Right hindlimb (tissue), 1 donor: ENCODE data around the gene FKBP14.

Experiments
- DNase-seq: peaks from one replicate; pipeline ENCODE4 v3.0.0-alpha.2; 2018

FKBP14 gene, protein sequence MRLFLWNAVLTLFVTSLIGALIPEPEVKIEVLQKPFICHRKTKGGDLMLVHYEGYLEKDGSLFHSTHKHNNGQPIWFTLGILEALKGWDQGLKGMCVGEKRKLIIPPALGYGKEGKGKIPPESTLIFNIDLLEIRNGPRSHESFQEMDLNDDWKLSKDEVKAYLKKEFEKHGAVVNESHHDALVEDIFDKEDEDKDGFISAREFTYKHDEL

DNA sequence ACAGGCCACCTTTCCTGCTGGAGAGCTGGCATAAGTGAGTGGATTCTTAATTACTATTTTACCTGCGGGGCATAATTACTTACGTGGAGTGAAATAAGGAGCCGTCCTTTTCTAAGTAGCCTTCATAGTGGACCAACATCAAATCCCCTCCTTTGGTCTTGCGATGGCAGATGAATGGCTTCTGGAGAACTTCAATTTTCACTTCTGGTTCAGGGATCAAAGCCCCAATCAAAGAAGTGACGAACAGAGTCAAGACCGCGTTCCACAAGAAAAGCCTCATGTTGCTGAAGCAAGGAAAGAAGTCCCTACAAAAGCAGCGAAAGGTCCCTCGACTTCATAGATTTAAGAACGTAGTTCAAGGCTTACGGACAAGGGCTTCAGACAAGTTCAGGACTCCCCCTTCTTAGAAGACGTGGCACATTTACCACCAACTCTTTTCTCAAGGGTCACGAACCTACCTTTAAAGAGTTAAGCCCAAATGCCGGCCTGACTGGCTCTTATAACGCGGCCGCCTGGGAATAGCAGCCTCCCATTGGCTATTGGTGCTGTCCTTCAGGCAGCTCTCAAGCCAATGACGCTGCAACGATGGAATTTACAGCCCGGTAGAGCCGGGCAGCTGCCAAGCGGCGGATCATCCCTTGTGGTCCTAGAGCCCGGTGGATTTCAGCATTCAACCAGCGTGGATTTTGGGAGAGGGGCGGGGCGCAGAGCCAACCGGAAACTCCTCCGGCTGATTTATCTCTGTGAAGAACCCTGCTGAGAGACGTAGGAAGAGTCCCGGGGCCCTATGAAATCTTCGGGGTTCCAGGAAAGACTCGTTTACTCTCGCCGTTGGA, at the start of gene FKBP14:
Gene FKBP14, minus strand, starts transcription at position 474 of the 836 bp plus-strand sequence. Its CDS starts 194 bp downstream, at position 280.
- peak; percentile 99 for DNase-seq

DNA sequence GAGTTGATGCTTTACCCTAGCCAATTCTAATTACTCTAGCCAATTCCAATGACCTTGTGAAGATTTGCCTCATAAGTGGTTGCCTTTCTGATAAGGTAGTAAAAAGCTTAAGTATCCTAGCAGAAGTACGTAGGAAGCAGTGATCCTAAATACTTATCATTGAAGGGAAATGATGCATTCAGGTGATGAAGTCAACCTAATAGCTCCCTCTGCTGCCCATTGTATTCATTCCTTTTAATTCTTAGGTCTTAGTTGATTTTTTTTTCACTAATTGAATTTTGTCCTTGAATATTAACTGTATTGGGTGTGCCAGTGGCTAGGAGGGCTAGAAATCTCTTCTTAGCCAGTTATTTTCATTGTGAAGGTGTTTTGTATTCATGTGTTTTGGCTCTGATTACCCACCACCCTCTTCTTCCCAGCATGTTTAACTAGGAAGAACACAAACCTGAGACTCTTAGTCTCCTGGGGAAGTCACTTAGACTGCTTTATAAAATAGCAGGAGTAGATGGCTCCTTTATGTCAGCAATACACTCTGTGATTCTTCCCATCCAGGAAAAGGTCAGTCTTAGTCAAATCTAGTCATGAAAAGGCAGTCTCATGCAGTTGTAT, 48.0 kb upstream of the FKBP14 start:
- DNase-seq = no peak

DNA sequence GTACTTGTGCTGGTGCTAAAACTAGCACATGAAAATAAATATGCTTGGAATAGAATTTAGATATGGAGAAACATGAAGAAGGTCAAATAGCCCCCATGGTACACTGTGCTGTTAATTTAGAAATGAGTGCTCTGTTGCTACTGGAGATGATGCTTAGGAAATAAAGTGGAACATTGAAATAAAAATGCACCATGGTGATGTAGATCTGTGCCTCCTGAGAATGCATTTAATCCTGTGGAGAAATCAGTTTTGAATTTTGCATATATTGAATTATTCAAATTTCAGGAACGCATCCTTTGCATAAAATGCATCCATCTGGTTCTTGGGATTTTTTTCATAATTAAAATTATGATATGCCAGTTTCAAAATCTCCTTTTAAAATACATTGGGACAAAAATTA, 46.2 kb upstream of the FKBP14 start:
- no peak for DNase-seq

DNA sequence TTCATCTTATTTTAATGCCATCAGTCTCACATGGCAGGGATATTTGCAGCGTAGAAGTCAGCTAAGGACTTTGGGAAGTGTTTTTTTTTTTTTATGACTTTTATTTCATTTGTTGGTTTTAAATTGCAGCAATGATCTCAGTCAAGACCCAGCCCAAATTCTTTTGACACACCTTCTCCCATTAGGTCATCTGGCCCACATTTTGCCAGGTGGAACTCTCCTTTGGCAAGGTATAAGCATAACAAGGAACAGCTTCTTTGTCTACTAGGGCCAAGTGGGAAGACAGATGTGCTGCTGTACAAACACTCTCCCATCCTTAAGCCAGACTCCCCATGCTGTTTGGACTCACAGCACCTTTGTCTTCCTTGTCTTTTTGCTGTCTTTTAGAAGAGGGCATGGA, 43.5 kb upstream of the FKBP14 start:
- DNase-seq = no peak

DNA sequence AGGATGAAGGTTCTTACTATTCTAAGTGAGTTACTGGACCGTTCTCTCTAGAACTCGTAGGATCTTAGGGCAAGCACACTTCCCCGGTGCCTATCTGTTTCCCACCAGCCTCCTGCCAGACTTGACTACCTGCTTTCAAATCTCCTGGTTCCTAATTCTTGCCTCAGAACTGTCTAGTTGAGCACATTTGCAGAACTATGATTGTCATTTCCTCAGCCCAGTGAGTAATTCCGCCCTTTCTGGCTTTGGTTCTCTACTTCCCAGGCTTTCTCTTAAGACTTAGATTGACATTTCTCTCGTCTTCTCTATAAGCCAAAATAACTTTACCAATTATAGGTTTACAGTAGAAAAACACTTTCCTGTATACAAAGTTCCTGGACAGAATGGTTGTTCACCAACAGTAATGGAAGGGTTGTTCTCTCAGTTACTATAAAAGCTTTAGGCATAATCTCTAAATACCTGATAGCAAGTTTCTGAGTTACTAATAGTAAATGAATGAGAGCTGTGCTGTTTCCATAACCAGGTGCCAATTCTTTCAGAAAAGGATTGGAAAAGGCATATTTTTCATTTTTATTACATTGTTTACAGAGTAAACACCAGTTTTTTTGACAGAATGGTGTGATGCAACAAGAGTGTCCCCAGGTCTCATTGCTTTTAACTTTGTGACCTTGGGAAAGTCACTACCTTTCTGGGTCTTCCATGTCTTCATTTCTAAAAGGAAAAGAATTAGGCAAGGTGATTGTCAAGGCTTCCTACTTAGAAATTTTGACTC, 42.8 kb upstream of the FKBP14 start:
- DNase-seq = no peak

DNA sequence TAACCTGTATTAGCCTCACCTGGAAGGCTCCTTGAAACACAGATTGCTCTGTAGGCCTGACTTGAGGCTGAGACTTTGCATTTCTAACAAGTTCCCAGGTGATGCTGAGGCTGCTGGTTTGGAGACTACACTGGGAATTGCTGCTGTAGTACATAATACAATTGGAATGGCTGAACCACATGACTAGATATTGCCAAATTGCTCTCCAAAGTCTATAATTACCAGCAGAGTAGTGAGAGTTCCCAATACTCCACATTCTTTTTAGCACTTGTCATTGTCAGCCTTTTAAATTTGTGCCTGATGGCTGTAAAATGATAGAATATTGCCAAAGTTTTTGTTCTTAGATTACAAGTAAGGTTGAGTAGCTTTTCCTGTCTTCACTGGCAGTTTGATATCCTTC, 41.6 kb upstream of the FKBP14 start:
- DNase-seq = no peak

DNA sequence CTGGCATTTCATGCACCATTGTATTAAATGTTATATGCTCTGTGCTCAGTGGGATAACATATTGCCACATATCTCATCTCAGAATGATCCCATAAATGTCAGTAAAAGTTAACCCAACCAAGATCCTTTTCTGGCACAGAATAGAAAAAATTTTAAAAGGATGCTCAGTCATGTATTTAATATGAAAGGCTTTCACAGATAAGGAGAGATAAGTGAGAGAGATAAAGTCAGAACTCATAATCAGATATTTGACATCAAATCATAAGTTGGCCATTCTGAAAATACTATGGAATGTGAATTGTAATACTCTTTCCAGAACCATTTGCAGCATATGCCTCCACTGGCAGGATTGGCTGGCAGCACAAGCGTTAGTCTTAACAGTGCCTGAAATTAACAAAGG, 40.2 kb upstream of the FKBP14 start:
- DNase-seq = no peak

DNA sequence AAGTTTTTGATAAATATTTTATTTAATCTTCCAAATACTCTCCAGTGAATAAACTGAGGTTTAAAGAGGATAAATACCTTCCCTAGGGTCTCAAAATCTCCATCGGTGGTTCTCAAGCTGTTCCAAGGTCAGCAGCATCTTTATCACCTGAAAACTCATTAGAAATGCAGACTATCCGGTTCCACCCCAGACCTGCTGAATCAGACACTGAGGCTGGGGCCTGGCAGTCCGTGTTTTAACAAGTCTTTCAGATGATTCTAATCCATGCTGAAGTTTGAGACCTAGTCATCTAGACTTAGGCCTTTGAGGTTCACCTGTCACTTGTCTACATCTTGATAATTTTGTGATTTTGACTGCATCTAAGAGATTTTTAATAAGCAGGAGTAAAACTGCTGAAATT, 39.2 kb upstream of the FKBP14 start:
- no peak for DNase-seq

DNA sequence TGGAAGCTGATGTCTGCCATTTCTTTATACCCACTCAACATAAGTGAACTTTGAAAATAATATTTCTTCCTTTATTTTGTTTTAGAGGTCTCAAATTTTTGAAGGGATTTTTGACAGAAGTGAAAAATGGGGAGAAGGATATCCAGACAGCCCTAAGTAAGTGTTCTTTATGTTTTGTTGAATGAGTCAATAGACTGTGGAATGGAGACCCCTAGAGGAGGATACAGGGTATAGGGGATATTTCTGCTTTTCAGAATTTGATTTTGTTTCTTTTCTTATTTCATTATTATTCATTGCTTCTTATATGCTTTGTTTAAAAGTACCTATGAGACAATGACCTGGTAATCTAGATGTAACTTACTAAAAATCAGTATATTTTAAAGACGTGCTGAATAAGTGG, 36.1 kb upstream of the FKBP14 start:
- DNase-seq = no peak

DNA sequence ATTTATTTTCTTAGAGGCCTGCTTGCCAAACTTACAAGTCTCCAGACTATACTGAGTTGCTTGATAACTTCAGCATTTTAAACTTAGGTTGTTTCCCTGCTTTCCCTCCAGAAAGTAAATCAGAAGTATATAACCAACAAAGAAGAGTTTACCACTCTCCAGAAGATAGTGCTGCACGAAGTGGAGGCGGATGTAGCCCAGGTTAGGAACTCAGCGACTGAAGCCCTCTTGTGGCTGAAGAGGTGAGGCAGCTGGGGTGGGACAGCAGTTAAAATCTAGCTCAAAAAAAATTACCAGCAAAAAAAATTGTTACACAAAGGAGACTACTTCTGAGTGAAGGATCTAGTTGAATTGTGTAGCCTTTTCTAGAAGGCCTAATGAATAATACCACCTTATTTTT, 35.3 kb upstream of the FKBP14 start:
- DNase-seq = peak; percentile 27

DNA sequence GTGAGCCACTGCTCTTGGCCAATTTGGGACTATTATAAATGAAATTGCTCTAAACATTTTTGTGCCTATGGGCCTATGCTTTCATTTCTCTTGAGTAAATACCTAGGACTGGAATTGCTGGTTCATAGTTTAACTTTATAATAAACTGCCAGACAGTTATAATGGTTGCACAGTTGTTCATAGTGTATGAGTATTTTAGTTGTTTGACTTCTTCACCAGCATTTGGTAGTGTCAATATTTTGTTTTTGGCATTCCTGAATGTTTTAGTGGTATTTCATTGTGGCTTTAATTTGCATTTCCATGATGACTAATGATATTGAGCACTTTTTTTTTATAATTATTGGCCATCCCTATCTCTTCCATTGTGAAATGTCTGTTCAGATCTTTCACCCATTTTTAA, 31.2 kb upstream of the FKBP14 start:
- DNase-seq = no peak

DNA sequence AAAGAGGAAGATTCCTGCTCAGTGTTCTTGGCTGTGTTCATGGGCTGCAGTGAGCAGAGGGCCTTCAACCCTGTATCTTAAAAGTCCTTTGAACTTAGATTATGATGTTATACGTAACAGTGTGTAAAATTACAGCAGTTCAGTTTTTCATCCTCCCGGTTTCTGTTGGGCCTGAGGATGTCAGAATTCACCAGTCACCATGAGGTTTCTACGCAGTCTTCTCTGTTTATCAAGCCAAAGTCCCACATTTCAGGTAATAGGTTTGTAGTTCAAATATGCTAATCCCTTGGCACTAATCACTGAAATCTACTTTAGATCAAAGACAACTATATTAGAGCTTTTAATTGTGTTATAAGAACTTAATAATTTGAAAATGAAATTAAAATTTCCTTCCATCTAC, 26.6 kb upstream of the FKBP14 start:
- no peak for DNase-seq

DNA sequence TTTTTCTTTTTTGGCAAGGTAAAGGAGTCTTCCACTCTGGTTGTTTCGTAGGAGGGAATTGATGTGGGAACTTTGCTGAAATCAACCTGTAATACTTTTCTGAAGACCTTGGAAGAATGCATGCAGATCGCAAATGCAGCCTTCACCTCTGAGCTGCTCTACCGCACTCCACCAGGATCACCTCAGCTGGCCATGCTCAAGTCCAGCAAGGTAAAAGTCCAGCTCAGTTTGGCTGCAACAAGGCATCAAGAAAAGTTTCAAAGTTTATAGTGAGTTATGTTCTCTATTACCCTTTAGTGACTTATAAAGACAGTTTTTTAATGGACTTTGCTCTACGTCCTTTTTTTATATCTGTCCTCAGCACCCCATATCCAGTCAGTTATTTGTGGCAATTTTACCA, 22.7 kb upstream of the FKBP14 start:
- DNase-seq = no peak

DNA sequence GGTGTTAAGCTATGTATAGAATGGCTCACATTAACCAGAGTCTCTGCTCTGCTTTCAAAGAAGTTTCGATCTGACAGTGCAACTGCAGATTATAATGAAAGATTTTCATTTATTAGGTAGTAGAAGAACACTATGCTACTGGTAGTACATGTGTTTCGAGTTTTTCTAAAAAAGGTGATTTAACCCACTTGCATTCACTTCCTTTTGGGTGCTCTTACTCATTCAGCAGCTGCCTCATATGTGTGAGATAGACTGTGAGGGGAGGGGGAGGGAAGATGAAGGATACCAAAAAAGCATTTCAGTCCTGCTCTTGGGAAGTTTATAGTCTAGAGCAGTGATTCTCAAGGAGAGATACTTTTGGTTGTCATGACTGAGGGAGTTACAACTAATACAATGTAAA, 22.1 kb upstream of the FKBP14 start:
- DNase-seq = no peak

DNA sequence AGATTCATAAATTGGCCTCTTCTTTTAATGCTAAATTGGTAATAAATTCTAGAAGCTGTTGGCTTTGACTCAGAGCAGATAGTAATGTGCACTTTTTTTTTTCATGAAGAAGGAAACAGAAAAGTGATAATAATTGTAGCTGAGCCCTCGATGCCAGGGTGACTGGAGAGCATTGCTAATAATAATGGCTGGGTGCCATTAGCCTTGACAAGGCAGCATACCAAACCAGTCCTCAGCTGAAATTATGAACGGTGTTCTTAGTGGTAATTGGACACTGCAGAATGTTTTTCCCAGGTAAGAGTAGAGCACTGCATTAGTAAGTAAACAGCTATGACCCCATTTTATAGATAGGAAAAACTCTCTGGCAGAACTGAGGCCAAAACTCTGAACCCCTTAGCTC, 20.6 kb upstream of the FKBP14 start:
- DNase-seq = no peak

DNA sequence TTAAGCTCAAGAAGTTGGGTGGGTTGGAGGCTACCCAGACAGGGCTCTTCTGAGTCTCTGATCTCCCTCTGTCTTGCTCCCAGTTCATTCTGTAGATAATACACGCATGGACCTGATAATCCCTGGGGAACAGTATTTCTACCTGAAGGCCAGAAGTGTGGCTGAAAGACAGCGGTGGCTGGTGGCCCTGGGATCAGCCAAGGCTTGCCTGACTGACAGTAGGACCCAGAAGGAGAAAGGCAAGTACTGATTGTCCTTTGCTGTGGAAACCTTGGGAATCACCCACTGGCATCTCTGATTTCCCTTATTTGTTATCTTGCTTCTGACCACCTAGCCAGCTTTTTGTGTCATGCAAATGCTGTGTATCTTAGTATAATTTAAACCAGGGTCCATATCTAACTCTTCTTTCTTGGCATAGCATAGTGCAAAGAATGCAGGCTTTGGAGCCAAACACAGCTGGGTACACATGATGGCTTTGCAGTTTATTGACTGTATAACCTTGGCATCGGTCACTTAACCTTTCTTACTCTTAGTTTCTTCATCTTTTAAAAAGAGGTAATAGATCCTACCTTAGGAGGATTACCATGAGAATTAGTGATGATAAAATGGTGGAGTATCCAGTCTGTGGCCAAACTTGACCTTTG, 19.7 kb upstream of the FKBP14 start:
- no peak for DNase-seq

DNA sequence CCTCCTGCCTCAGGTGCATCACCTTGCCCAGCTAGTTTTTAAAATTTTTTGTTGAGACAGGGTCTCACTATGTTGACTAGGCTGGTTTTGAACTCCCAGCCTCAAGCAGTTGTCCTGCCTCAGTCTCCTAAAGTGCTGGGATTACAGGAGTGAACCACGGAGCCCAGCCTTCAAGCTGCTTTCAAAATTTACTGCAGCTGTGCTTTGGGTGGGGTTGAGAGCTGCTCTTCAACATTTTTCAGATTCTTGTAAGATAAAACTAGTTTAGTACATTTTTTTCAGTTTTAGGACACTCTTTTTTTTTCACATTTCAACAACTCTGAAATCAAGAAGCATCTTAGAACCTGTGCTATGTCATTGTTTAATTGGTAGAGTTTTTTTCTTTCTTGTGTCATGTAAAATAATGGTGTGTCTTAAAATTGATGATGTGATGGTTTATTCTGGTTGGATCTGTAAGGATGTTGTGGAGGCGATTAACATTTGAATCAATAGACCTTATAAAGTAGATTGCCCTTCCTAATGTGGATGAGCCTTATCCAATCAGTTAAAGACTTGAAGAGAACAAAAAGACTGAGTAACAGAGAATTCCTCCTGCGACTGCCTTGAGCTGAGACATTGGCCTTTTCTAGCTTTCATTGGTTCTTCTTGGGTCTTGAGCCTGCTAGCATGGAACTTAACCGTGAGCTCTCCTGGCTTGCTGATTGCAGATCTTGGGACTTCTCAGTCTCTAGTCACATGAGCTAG, 15.2 kb upstream of the FKBP14 start:
- no peak for DNase-seq

DNA sequence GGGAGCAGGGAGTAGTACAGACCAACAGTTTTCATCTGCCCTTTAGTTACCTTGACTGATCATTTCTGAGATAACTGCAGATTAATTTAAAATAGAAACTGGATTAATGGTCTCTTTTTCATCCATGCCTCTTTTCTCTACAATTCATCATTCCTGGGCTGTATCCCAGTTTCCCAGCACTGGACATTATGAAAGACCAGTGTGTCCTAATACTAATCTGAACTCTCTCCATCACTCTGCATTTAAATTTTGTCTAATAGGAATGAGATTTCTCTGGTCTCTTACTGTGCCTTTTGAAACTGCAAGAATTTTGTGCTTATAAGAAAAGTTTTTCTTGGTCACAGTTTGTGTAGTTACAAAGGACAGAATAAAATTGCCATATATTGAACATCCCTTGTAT, 14.4 kb upstream of the FKBP14 start:
- DNase-seq = no peak

DNA sequence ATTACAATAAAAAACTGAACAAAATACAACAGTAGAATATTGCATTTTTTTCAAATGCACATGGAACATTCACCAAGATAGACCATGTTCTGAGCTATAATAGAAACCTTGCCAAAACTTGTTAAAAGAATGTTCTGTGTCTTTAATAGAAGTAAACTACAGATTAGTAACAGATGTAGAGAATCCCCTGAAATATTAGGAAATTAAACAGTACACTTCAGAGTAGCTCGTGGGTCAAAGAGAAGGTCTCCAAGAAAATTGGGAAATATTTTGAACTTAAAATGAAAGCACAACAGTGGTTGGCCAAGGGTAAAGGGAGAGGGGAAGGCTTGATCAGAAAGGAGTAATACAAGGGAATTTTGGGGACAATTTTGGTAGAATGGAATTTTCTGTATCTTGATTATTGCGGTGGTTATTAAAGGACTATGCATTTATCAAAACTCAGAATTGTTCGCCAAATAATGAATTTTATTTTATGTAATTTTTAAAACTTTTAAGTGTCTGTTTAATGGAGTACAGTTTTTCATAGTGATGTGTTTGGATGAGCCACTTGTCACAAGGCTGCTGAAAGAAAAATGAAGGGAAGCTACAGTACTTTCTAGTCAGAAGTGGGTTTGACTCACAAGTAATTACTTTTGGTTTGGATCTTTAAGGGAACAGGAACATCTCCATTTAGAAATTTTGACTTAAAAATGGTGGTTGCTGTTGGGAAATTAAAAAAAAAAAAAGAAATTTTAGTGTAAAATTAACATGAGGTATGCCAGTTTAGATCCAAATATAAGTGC, 11.9 kb upstream of the FKBP14 start:
- DNase-seq = no peak

DNA sequence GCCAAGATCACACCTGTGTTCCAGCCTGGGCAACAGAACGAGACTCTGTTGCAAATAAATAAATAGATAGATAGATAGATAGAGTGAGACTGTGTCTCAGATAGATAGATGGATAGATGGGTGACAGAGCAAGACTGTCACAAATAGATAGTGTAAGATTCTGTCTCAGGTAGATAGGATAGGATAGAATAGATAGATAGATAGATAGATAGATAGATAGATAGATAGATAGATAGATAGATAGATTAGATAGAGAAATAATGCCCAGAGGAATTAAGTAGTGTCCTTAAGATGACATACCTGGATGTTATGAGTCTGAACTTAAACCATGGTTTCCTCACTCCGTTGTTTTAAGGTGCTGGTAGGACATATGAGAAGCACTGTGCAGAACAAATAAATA, 9.7 kb upstream of the FKBP14 start:
- no peak for DNase-seq

DNA sequence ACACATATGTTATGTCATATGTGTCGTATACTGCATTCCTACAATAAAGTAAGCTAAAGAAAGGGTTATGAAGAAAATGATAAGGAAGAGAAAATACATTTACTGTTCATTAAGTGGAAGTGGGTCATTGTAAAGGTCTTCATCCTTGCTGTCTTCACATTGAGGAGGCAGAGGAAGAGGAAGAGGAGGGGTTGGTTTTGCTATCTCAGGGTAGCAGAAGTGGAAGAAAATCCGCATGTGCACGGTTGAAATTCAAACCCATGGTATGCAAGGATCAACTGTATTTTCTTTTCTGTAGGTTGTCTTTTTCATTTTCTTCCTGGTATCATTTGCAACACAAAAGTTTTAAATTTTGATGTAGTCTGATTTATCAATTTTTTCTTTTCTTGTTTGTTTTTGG, 8.0 kb upstream of the FKBP14 start:
- no peak for DNase-seq
